ENCODE measurements around the gene NDUFS3. TPM values are rescaled to one million over a fixed set of nuclear protein-coding genes. Genes with fewer than 3 reads are reported as not detected.

NDUFS3 gene
- total and polyA plus RNA-seq, 2 of the 13 experiments (the other 11 are each of a cell fraction or from before 2014, with no cell fraction given) = 151 to 184 TPM

DNA sequence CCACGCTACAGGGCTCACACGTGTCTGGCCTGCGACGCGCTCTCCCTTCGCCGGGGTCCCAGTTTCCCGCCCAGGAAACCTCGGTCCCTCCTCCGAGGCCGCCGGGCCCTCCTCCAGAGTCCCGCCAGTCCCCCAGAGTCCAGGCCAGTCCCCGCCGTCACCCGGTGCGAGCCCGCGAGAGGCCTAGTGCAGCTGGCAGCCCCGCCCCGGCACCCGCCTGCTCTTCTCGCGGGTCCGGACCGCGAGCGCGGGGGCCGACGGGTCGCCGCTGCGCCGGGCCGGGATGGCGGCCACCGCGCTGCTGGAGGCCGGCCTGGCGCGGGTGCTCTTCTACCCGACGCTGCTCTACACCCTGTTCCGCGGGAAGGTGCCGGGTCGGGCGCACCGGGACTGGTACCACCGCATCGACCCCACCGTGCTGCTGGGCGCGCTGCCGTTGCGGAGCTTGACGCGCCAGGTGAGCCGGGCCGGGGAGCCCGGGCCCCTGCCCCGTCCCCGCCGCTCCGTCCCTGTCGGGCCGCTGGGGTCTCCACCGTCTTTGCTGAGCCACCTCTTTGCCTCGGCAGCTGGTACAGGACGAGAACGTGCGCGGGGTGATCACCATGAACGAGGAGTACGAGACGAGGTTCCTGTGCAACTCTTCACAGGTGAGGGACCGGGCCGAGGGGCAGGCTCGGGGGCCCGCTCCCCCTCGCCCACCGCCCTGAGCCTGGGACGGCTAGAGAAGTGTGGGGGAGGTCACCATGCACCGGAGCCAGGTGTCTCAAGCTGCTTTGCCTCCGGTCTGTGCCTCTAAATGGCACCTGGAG is 13.3 kb upstream of the NDUFS3 start, which contains the start of gene PTPMT1 (continued):
- no peak for TF ChIP-seq FIP1L1 (IDR thresholded peaks at IDR 0.05; ENCODE audit: borderline replicate concordance, insufficient read depth, low read depth, low read length)
- TF ChIP-seq GPN1 (CRISPR knock-in tag; IDR thresholded peaks at IDR 0.05; ENCODE audit: borderline replicate concordance) = no peak
- TF ChIP-seq TCF12 (IDR thresholded peaks at IDR 0.05) = no peak
- TF ChIP-seq TCF12 (CRISPR knock-in tag; IDR thresholded peaks at IDR 0.05) = no peak
- TF ChIP-seq, protein P1, sequence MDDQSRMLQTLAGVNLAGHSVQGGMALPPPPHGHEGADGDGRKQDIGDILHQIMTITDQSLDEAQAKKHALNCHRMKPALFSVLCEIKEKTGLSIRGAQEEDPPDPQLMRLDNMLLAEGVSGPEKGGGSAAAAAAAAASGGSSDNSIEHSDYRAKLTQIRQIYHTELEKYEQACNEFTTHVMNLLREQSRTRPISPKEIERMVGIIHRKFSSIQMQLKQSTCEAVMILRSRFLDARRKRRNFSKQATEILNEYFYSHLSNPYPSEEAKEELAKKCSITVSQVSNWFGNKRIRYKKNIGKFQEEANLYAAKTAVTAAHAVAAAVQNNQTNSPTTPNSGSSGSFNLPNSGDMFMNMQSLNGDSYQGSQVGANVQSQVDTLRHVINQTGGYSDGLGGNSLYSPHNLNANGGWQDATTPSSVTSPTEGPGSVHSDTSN (CRISPR knock-in tag; IDR thresholded peaks at IDR 0.05; ENCODE audit: borderline replicate concordance) = no peak
- TF ChIP-seq ZNF296 (CRISPR knock-in tag; conservative IDR thresholded peaks at IDR 0.05) = no peak; the same call in 1 of the 2 replicates
- TF ChIP-seq DMAP1 (CRISPR knock-in tag; IDR thresholded peaks at IDR 0.05) = peak; percentile 71
- no peak for TF ChIP-seq ZFP1 (CRISPR knock-in tag; IDR thresholded peaks at IDR 0.05)
- TF ChIP-seq ZNF691 (CRISPR knock-in tag; IDR thresholded peaks at IDR 0.05; ENCODE audit: borderline replicate concordance, low read depth) = no peak
- 0 out of 2 replicates have a peak, but pooled peaks have one; percentile 40 for TF ChIP-seq KDM5A (IDR thresholded peaks at IDR 0.05; ENCODE audit: borderline replicate concordance, low read length)
- no peak for TF ChIP-seq NR3C1 (CRISPR knock-in tag; IDR thresholded peaks at IDR 0.05)
- TF ChIP-seq, protein P2, sequence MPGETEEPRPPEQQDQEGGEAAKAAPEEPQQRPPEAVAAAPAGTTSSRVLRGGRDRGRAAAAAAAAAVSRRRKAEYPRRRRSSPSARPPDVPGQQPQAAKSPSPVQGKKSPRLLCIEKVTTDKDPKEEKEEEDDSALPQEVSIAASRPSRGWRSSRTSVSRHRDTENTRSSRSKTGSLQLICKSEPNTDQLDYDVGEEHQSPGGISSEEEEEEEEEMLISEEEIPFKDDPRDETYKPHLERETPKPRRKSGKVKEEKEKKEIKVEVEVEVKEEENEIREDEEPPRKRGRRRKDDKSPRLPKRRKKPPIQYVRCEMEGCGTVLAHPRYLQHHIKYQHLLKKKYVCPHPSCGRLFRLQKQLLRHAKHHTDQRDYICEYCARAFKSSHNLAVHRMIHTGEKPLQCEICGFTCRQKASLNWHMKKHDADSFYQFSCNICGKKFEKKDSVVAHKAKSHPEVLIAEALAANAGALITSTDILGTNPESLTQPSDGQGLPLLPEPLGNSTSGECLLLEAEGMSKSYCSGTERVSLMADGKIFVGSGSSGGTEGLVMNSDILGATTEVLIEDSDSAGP (CRISPR knock-in tag; IDR thresholded peaks at IDR 0.05; ENCODE audit: borderline replicate concordance) = peak; percentile 62; the same call in 1 of the 2 replicates
- TF ChIP-seq ZNF3 (CRISPR knock-in tag; IDR thresholded peaks at IDR 0.05) = no peak
- TF ChIP-seq THYN1 (CRISPR knock-in tag; IDR thresholded peaks at IDR 0.05; ENCODE audit: borderline replicate concordance, low read depth) = 0 out of 2 replicates have a peak, but pooled peaks have one; percentile 53
- peak; percentile 70; the same call in 1 of the 2 replicates for TF ChIP-seq TOPORS (CRISPR knock-in tag; IDR thresholded peaks at IDR 0.05)
- TF ChIP-seq, protein P3, sequence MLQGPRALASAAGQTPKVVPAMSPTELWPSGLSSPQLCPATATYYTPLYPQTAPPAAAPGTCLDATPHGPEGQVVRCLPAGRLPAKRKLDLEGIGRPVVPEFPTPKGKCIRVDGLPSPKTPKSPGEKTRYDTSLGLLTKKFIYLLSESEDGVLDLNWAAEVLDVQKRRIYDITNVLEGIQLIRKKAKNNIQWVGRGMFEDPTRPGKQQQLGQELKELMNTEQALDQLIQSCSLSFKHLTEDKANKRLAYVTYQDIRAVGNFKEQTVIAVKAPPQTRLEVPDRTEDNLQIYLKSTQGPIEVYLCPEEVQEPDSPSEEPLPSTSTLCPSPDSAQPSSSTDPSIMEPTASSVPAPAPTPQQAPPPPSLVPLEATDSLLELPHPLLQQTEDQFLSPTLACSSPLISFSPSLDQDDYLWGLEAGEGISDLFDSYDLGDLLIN (CRISPR knock-in tag; IDR thresholded peaks at IDR 0.05; ENCODE audit: borderline replicate concordance) = peak; percentile 39; the same call in 1 of the 2 replicates
- TF ChIP-seq SIX4 (CRISPR knock-in tag; IDR thresholded peaks at IDR 0.05) = no peak
- no peak for TF ChIP-seq JUND (CRISPR knock-in tag; IDR thresholded peaks at IDR 0.05)
- TF ChIP-seq ZSCAN29 (CRISPR knock-in tag; conservative IDR thresholded peaks at IDR 0.05) = no peak
- TF ChIP-seq ZNF747 (CRISPR knock-in tag; IDR thresholded peaks at IDR 0.05; ENCODE audit: borderline replicate concordance) = no peak; the same call in 1 of the 2 replicates

Measured in HepG2 (cell line).